HG02678 (cell line): ENCODE data around the gene RPL15.
"Not testable (repeated sequence)": the region's sequence is repeated elsewhere in the genome, so short reads cannot be mapped to it uniquely, and the experiment has no call there.

Source experiments
- ATAC-seq: cut with Tn5 transposase; IDR thresholded peaks from one replicate; pipeline ENCODE4 v1.9.1; 2021; ENCODE audit warnings: mild to moderate bottlenecking, moderate library complexity; ENCODE audit not compliant: unreplicated experiment

RPL15 gene

GRCh38 chr3:23889386-23889785 lies 27.5 kb upstream of the RPL15 start:
- ATAC-seq: no peak

GRCh38 chr3:23889950-23890349 lies 27.0 kb upstream of the RPL15 start:
- ATAC-seq: no peak

- no peak for ATAC-seq
These were observed 22.5 kb upstream of the RPL15 start for GRCh38 chr3:23894254-23895061.

GRCh38 chr3:23895181-23895580 lies 21.8 kb upstream of the RPL15 start:
- ATAC-seq: no peak

GRCh38 chr3:23900744-23901143 lies 16.2 kb upstream of the RPL15 start:
- ATAC-seq: no peak

- ATAC-seq: no peak
These were observed 12.4 kb upstream of the RPL15 start for GRCh38 chr3:23904545-23904944.

GRCh38 chr3:23909341-23909740 lies 7.6 kb upstream of the RPL15 start:
- ATAC-seq: no peak

GRCh38 chr3:23911397-23911796 lies 5.5 kb upstream of the RPL15 start:
- no peak for ATAC-seq

GRCh38 chr3:23912335-23912734 lies 4.6 kb upstream of the RPL15 start:
- not testable (repeated sequence) for ATAC-seq

- no peak for ATAC-seq
These were observed 3.8 kb upstream of the RPL15 start for GRCh38 chr3:23913182-23913581.

- ATAC-seq: no peak
These were observed 2.8 kb upstream of the RPL15 start for GRCh38 chr3:23913873-23914743.

- ATAC-seq: no peak
These were observed 1.3 kb upstream of the RPL15 start for GRCh38 chr3:23915537-23916108.

- peak; percentile 44 for ATAC-seq
These were observed 613 bp upstream of the RPL15 start for GRCh38 chr3:23916152-23916885.

- ATAC-seq: not testable (repeated sequence)
These were observed 859 bp downstream of the RPL15 start for GRCh38 chr3:23917679-23918303.

GRCh38 chr3:23918331-23918730 lies 1.4 kb downstream of the RPL15 start:
- ATAC-seq: not testable (repeated sequence)

- no peak for ATAC-seq
These were observed 2.7 kb downstream of the RPL15 start for GRCh38 chr3:23919628-23920027.

- no peak for ATAC-seq
These were observed 3.3 kb downstream of the RPL15 start for GRCh38 chr3:23920151-23920655.

- ATAC-seq: no peak
These were observed 4.2 kb downstream of the RPL15 start for GRCh38 chr3:23921052-23921511.

GRCh38 chr3:23923786-23924185 lies 6.9 kb downstream of the RPL15 start:
- no peak for ATAC-seq

GRCh38 chr3:23926246-23926645 lies 9.3 kb downstream of the RPL15 start:
- ATAC-seq: no peak
